Activated T-cell treated with anti-CD3 and anti-CD28 coated beads, Interleukin-2, amount 50 U/mL, for 24 hours (primary cell): ENCODE measurements around the gene GRID1.

ENCODE experiments used
- DNase-seq: peaks from one replicate; pipeline ENCODE4 v3.0.0-alpha.2; 2020
- H3K27ac Mint-ChIP-seq: 2 replicates; pipeline ENCODE4 v1.8.0; 2020; ENCODE audit warnings: mild to moderate bottlenecking, mixed read lengths
- H3K27me3 Mint-ChIP-seq: 2 replicates; pipeline ENCODE4 v1.8.0; 2020; ENCODE audit warnings: mixed read lengths
- H3K36me3 Mint-ChIP-seq: 2 replicates; pipeline ENCODE4 v1.8.0; 2020; ENCODE audit warnings: low read depth, mixed read lengths
- H3K4me1 Mint-ChIP-seq: 2 replicates; pipeline ENCODE4 v1.8.0; 2020; ENCODE audit warnings: low read depth, mixed read lengths
- H3K4me3 Mint-ChIP-seq: 2 replicates; pipeline ENCODE4 v1.8.0; 2020; ENCODE audit warnings: mild to moderate bottlenecking, moderate library complexity, mixed read lengths
- H3K9me3 Mint-ChIP-seq: 2 replicates; pipeline ENCODE4 v1.8.0; 2020; ENCODE audit warnings: mixed read lengths

The GRID1 gene

DNA sequence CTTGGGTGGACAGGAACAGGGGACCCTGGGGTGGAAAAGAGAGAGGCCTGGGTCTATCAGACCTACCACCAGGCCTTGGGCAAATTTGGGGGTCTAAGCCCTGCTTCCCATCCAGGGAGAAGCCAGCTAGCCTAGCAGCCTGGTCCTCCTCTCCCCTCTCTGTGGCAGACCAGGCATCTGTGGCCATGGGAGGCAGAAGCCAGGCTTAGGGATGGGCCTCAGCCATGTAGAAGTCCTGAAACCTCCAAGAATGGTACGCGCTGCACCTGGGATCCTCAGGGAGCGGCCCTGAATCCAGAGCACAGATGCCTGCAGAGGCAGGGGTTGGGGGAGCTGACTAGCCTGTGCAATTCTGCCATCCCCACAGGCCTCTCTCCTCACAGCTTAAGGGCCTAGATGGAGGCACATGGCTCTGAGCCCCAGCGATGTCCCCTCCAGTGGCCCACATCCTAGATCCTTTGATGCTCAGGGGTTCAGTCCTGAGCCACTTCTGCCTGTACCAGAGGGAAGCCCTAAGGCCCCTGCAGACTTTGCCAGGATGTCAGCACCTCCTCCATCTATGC, 21.2 kb downstream of the GRID1 start:
- Mint-ChIP-seq H3K36me3 (no peaks in the 10 kb centered on the region), H3K4me3 (no peak overlapping the region), H3K27ac (no peak overlapping the region), H3K4me1 (no peaks in the 10 kb centered on the region), H3K9me3 (no peaks in the 10 kb centered on the region), H3K27me3 (no peaks in the 10 kb centered on the region)
- no peak for DNase-seq

GRCh38 chr10:86344714-86345161, 21.9 kb downstream of the GRID1 start:
- H3K36me3 Mint-ChIP-seq: no peaks in the 10 kb centered on the region
- no peaks in the 10 kb centered on the region for H3K9me3 Mint-ChIP-seq
- no peak overlapping the region for H3K4me3 Mint-ChIP-seq
- H3K27me3 Mint-ChIP-seq: no peaks in the 10 kb centered on the region
- no peak for DNase-seq
- no peak overlapping the region for H3K27ac Mint-ChIP-seq
- H3K4me1 Mint-ChIP-seq: no peaks in the 10 kb centered on the region

DNA sequence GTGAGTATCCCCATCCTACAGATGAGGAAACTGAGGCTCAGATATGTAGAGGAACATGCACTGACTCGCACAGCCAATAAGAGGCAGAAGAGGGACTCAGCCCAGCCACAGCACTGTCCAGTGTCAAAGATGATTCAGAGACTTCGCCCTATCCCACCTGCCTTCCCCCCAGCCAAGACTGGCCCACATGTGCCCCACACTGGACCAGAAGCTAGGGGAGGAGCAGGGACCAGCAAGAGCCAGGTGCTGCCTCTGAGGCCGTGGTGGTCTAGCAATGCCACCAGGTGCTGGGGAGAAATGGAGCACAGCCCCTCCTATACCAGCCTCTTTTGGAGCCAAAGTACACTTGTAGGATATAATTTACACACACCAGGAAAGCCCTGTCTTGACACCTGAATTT, 22.3 kb downstream of the GRID1 start:
- Mint-ChIP-seq H3K27me3 (no peaks in the 10 kb centered on the region), H3K9me3 (no peaks in the 10 kb centered on the region), H3K4me1 (no peaks in the 10 kb centered on the region), H3K27ac (no peak overlapping the region), H3K4me3 (no peak overlapping the region), H3K36me3 (no peaks in the 10 kb centered on the region)
- DNase-seq: peak; percentile 26

GRCh38 chr10:86343761-86344160, 22.8 kb downstream of the GRID1 start:
- H3K36me3 Mint-ChIP-seq: no peaks in the 10 kb centered on the region
- H3K27ac Mint-ChIP-seq: no peak overlapping the region
- no peaks in the 10 kb centered on the region for H3K27me3 Mint-ChIP-seq
- H3K9me3 Mint-ChIP-seq: no peaks in the 10 kb centered on the region
- no peak overlapping the region for H3K4me3 Mint-ChIP-seq
- H3K4me1 Mint-ChIP-seq: no peaks in the 10 kb centered on the region
- DNase-seq: peak; percentile 9

- no peak overlapping the region for H3K4me3 Mint-ChIP-seq
- H3K9me3 Mint-ChIP-seq: no peaks in the 10 kb centered on the region
- DNase-seq: no peak
- peaks cover 4% of the 10 kb centered on the region for H3K27me3 Mint-ChIP-seq
- no peak overlapping the region for H3K27ac Mint-ChIP-seq
- no peaks in the 10 kb centered on the region for H3K4me1 Mint-ChIP-seq
- H3K36me3 Mint-ChIP-seq: no peaks in the 10 kb centered on the region
These were observed 24.3 kb downstream of the GRID1 start for GRCh38 chr10:86342111-86342863.

DNA sequence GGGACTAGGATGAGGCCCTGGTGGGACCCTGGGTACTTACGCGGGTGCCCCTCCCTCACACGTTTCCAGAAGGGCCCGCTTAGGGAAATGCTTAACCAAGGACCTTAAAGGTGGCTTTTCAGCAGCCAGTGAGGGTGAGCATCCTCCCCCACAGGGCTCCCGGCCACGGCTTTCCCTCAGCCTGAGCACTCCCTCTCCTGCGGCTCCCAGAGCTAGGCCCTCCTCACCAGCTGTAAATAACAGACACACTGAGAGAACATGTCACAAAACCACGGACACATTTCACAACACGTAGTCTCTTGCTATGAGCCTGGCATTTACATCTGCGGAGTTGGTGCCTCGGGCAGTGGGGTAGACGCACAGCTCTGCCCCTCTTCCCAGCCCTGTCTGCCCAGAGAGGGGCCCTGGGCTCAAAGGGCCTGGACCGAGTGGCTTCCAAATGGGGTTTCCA, 25.2 kb downstream of the GRID1 start:
- H3K27ac Mint-ChIP-seq: no peak overlapping the region
- no peaks in the 10 kb centered on the region for H3K9me3 Mint-ChIP-seq
- DNase-seq: no peak
- H3K27me3 Mint-ChIP-seq: peaks cover 4% of the 10 kb centered on the region
- H3K4me1 Mint-ChIP-seq: no peaks in the 10 kb centered on the region
- H3K36me3 Mint-ChIP-seq: no peaks in the 10 kb centered on the region
- H3K4me3 Mint-ChIP-seq: no peak overlapping the region

DNA sequence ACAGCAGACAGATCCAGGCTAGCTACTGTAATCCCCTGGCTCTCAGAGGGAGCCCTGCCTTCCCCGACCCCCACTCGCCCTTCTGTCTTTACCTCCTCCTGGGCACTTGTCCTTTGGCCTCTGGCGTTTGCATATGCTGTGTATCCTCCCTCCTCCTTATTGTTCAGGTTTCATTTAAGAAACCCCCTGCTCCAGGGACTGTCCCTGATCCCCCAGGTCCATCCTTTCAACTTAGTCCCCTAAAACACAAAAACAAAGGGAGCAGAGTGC, 25.7 kb downstream of the GRID1 start:
- no peak overlapping the region for H3K4me3 Mint-ChIP-seq
- no peaks in the 10 kb centered on the region for H3K9me3 Mint-ChIP-seq
- H3K27me3 Mint-ChIP-seq: peaks cover 4% of the 10 kb centered on the region
- no peak overlapping the region for H3K27ac Mint-ChIP-seq
- DNase-seq: peak; percentile 2
- no peaks in the 10 kb centered on the region for H3K4me1 Mint-ChIP-seq
- H3K36me3 Mint-ChIP-seq: no peaks in the 10 kb centered on the region

DNA sequence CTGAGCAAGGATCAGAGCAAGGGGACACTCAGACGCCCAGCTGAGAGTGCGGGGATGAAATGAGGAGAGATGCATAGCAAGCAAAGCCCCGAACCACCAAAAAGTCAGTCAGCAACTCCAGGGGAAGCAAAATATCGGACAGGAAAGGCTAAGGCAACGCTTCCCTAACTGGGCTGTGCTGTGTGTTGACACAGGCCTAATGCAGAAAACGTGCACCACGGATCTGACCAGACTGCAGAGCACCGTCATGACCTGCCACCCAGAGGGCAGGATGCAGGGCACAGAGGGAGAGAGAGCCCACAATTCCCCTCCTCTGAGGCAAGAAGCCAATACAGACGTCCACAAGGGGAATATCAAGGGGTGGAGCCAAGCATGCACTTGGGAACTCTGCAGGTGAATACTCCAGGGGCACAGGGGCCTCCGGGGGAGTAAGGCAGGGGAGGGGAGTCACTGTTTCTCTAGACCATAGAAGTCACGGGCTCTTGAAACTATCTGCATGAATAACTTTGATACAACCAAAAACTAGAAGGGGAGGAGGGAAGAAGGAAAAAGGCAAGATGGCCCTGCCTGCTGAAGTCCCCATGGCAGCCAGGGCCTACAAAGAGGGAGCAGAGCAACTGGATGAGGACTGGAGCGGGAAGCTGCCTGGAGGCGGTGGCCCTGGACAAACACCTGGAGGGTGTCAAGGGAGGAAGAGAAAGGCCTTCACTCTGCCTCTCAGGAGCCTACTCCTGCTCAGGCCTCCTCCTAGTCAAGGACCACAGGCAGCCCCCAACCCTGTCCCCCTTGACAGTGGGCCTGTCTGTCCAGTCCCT, 26.2 kb downstream of the GRID1 start:
- Mint-ChIP-seq H3K4me1 (no peaks in the 10 kb centered on the region), H3K27me3 (peaks cover 4% of the 10 kb centered on the region), H3K9me3 (no peaks in the 10 kb centered on the region), H3K4me3 (no peak overlapping the region), H3K36me3 (no peaks in the 10 kb centered on the region), H3K27ac (no peak overlapping the region)
- no peak for DNase-seq

GRCh38 chr10:86339226-86339865, 27.2 kb downstream of the GRID1 start:
- peaks cover 4% of the 10 kb centered on the region for H3K27me3 Mint-ChIP-seq
- no peaks in the 10 kb centered on the region for H3K4me1 Mint-ChIP-seq
- H3K9me3 Mint-ChIP-seq: no peaks in the 10 kb centered on the region
- H3K27ac Mint-ChIP-seq: no peak overlapping the region
- no peak overlapping the region for H3K4me3 Mint-ChIP-seq
- no peak for DNase-seq
- no peaks in the 10 kb centered on the region for H3K36me3 Mint-ChIP-seq

GRCh38 chr10:86337121-86337601, 29.4 kb downstream of the GRID1 start:
- H3K27ac Mint-ChIP-seq: no peak overlapping the region
- DNase-seq: no peak
- H3K4me1 Mint-ChIP-seq: no peaks in the 10 kb centered on the region
- H3K4me3 Mint-ChIP-seq: no peak overlapping the region
- H3K36me3 Mint-ChIP-seq: no peaks in the 10 kb centered on the region
- H3K9me3 Mint-ChIP-seq: no peaks in the 10 kb centered on the region
- peaks cover 12% of the 10 kb centered on the region for H3K27me3 Mint-ChIP-seq

GRCh38 chr10:86336341-86336740, 30.3 kb downstream of the GRID1 start:
- Mint-ChIP-seq H3K4me1 (no peaks in the 10 kb centered on the region), H3K36me3 (no peaks in the 10 kb centered on the region), H3K27me3 (peaks cover 12% of the 10 kb centered on the region), H3K4me3 (no peak overlapping the region), H3K27ac (no peak overlapping the region), H3K9me3 (no peaks in the 10 kb centered on the region)
- no peak for DNase-seq

DNA sequence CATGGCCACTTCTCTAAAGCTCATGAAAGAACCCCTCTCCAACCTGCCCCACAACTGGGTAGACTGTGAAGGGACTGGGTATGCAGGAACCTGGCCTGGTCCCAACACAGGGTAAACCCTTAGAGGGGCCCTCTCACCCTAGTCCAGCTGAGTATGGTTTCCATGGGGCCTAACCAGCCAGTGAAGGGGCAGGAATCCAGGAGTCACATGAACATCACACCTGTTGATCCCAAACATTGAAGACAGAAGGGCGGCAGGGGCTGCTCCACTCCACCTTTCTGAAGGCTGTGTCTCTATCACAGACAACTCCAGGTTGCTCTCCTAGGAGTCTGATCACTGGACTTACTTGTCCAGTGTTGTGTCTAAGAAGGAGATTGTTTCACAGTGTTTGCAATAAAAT, 30.8 kb downstream of the GRID1 start:
- Mint-ChIP-seq H3K27me3 (peaks cover 12% of the 10 kb centered on the region), H3K4me3 (no peak overlapping the region), H3K27ac (no peak overlapping the region), H3K9me3 (no peaks in the 10 kb centered on the region), H3K4me1 (no peaks in the 10 kb centered on the region), H3K36me3 (no peaks in the 10 kb centered on the region)
- no peak for DNase-seq

GRCh38 chr10:86335257-86335656, 31.3 kb downstream of the GRID1 start:
- Mint-ChIP-seq H3K4me3 (no peak overlapping the region), H3K27me3 (peaks cover 14% of the 10 kb centered on the region), H3K27ac (no peak overlapping the region), H3K4me1 (no peaks in the 10 kb centered on the region), H3K36me3 (no peaks in the 10 kb centered on the region), H3K9me3 (no peaks in the 10 kb centered on the region)
- no peak for DNase-seq

GRCh38 chr10:86334488-86335085, 32.0 kb downstream of the GRID1 start:
- Mint-ChIP-seq H3K27me3 (peaks cover 18% of the 10 kb centered on the region), H3K4me3 (no peak overlapping the region), H3K4me1 (no peaks in the 10 kb centered on the region), H3K9me3 (no peaks in the 10 kb centered on the region), H3K36me3 (no peaks in the 10 kb centered on the region), H3K27ac (no peak overlapping the region)
- no peak for DNase-seq
